Vagina (tissue), 2 donors: Measurements from ENCODE around the gene MRTFA. TPM values are rescaled to one million over a fixed set of nuclear protein-coding genes. Genes with fewer than 3 reads are reported as not detected.

Experiments
- DNase-seq, 2 donors: peaks; one replicate each; pipeline ENCODE4 v3.0.0-alpha.2; 2017; ENCODE audit errors: extremely low spot score in 2 of 2
- H3K27ac ChIP-seq: fragments of 200-600 bp; sonication (generic); one replicate; pipeline ENCODE4 v1.5.1; 2019
- H3K27me3 ChIP-seq: fragments of 200-600 bp; sonication (generic); one replicate; pipeline ENCODE4 v1.5.1; 2019
- H3K36me3 ChIP-seq, 2 donors: fragments of 200-600 bp; sonication (generic); one replicate each; pipeline ENCODE4 v1.5.1; 2017 to 2019
- H3K4me1 ChIP-seq: fragments of 200-600 bp; sonication (generic); one replicate; pipeline ENCODE4 v1.5.1; 2019
- H3K4me3 ChIP-seq, 2 donors: fragments of 200-600 bp; sonication (generic); 1 replicate in 1 of 2; 2 replicates in 1 of 2; pipeline ENCODE4 v1.5.1; 2016 to 2019
- H3K9me3 ChIP-seq: fragments of 200-600 bp; sonication (generic); one replicate; pipeline ENCODE4 v1.5.1; 2019
- POLR2A ChIP-seq, 2 donors: fragments of 450-650 bp; IDR thresholded peaks; one replicate each; pipeline ENCODE4 v1.6.1; 2017; ENCODE audit warnings: antibody characterized with exemption in 2 of 2, mild to moderate bottlenecking in 2 of 2, moderate library complexity in 2 of 2
- POLR2AphosphoS5 ChIP-seq, 2 donors: sonication (generic); formaldehyde crosslinking; IDR thresholded peaks; one replicate each; pipeline ENCODE4 v1.9.0; 2017; ENCODE audit warnings: antibody characterized with exemption in 2 of 2, mild to moderate bottlenecking in 2 of 2, low read depth in 1 of 2; ENCODE audit not compliant: insufficient read depth in 1 of 2
- intact Hi-C: fragments of 100-400 bp; cut with DNase I; formaldehyde crosslinking; loops from one replicate; pipeline ENCODE4 v1.15.1; 2023
- total RNA-seq: library from RNA; depleted of rRNA; stranded (reverse); fragments of >200 nt; gene quantifications from one replicate; pipeline ENCODE4 v1.2.3, GENCODE V29; 2016
- TF ChIP-seq, protein P1 (sequence below), 3 experiments: fragments of 450-650 bp in 2 of 3; fragments of 200-600 bp in 1 of 3; sonication (generic) in 1 of 3; IDR thresholded peaks; one replicate each; pipeline ENCODE4 v1.5.1; 2017 to 2019; ENCODE audit warnings: antibody characterized with exemption in 3 of 3, mild to moderate bottlenecking in 2 of 3, moderate library complexity in 2 of 3

Gene MRTFA
- total RNA-seq, 1 donor from 2014 or later: 99.4 TPM

DNA sequence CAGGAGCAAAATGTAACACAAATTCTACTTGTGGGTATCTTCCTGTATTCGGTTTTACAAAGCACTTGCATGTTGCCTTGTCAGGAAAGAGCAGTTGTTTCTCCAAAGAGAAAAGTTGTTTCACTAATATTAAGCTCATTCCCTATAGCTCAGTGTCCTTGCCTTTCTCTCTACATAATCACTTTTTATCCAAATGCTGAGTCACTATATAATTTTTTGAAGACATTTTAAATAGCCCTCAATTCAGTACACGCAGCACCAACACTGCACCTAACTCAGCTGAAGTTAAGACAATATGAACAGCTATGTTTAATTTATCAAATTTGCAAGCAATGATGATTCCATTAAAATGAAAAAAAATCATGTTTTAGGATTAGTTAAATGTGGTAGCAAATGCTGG lies 14.5 kb upstream of the MRTFA start:
- intact Hi-C loops: no loop called here
- Histone ChIP-seq H3K27ac (peak overlapping the region; percentile 96), H3K36me3 (no peaks in the 10 kb centered on the region), H3K9me3 (no peaks in the 10 kb centered on the region), H3K4me1 (peaks cover 37% of the 10 kb centered on the region), H3K27me3 (no peaks in the 10 kb centered on the region), H3K4me3 (peak overlapping the region; percentile 53 to 61)
- no peak for DNase-seq
- TF ChIP-seq, protein P1, sequence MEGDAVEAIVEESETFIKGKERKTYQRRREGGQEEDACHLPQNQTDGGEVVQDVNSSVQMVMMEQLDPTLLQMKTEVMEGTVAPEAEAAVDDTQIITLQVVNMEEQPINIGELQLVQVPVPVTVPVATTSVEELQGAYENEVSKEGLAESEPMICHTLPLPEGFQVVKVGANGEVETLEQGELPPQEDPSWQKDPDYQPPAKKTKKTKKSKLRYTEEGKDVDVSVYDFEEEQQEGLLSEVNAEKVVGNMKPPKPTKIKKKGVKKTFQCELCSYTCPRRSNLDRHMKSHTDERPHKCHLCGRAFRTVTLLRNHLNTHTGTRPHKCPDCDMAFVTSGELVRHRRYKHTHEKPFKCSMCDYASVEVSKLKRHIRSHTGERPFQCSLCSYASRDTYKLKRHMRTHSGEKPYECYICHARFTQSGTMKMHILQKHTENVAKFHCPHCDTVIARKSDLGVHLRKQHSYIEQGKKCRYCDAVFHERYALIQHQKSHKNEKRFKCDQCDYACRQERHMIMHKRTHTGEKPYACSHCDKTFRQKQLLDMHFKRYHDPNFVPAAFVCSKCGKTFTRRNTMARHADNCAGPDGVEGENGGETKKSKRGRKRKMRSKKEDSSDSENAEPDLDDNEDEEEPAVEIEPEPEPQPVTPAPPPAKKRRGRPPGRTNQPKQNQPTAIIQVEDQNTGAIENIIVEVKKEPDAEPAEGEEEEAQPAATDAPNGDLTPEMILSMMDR (IDR thresholded peaks at IDR 0.05): no peak
- TF ChIP-seq POLR2A (IDR thresholded peaks at IDR 0.05): no peak
- no peak for TF ChIP-seq POLR2AphosphoS5 (IDR thresholded peaks at IDR 0.05; ENCODE audit: insufficient read depth in 1 of 2, low read depth in 1 of 2)

DNA sequence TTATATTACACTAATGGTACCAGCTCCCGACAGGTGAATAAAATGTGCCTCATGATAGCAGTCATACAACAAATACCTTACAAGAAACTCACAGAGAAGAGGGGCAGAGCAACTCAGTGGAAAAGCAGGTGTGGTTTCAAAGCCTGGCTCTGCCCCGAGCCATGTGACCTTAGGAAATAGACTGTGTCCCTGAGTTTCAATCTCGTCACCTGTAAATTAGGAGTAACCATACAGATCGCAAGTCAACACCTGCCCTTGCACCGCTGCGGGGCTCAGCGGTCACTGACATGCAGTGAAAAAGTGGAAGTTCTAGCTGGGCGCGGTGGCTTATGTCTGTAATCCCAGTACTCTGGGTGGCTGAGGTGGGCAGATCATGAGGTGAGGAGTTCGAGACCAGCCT lies 11.9 kb upstream of the MRTFA start:
- Histone ChIP-seq H3K36me3 (no peaks in the 10 kb centered on the region), H3K9me3 (no peaks in the 10 kb centered on the region), H3K27ac (no peak overlapping the region), H3K4me1 (peaks cover 20% of the 10 kb centered on the region), H3K4me3 (no peak overlapping the region), H3K27me3 (no peaks in the 10 kb centered on the region)
- intact Hi-C loops: no loop called here
- TF ChIP-seq POLR2A (IDR thresholded peaks at IDR 0.05) (no peak), POLR2AphosphoS5 (IDR thresholded peaks at IDR 0.05; ENCODE audit: insufficient read depth in 1 of 2, low read depth in 1 of 2) (no peak)
- TF ChIP-seq, protein P1 (IDR thresholded peaks at IDR 0.05): no peak
- no peak for DNase-seq

DNA sequence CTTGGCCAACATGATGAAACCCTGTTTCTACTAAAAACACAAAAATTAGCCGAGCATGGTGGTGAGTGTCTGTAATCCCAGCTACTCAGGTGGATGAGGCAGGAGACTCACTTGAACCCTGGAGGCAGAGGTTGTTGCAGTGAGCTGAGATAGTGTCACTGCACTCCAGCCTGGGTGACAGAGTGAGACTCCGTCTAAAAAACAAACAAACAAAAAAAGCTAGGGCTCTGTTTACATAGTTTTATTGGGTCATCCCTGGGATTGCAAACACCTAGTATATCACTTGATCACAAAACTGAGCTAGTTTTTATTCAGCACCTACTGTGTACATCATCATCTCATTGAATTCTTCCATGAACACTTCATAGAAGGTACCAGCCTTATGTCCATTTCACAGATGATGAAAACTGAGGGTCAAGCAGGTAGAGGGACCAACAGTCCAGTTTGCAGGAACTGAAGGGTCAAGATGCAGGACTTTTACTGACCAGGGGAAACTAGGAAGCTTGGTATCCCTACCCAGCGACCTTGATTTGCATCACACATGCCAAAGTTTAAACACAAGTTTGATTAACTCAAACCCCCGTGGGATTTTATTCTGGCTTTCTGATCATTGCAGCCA lies 9.2 kb upstream of the MRTFA start:
- intact Hi-C loops: loop anchor here (2.0 kb wide), 1 partner anchor 209 kb away; no protein-coding TSS in a partner anchor
- H3K4me3 ChIP-seq: no peak overlapping the region
- DNase-seq: no peak
- TF ChIP-seq POLR2A (IDR thresholded peaks at IDR 0.05) (no peak), POLR2AphosphoS5 (IDR thresholded peaks at IDR 0.05; ENCODE audit: insufficient read depth in 1 of 2, low read depth in 1 of 2) (no peak)
- TF ChIP-seq, protein P1 (IDR thresholded peaks at IDR 0.05): no peak
- H3K27me3 ChIP-seq: no peaks in the 10 kb centered on the region
- no peak overlapping the region for H3K27ac ChIP-seq
- H3K4me1 ChIP-seq: no peaks in the 10 kb centered on the region
- no peaks in the 10 kb centered on the region for H3K36me3 ChIP-seq
- H3K9me3 ChIP-seq: no peaks in the 10 kb centered on the region

DNA sequence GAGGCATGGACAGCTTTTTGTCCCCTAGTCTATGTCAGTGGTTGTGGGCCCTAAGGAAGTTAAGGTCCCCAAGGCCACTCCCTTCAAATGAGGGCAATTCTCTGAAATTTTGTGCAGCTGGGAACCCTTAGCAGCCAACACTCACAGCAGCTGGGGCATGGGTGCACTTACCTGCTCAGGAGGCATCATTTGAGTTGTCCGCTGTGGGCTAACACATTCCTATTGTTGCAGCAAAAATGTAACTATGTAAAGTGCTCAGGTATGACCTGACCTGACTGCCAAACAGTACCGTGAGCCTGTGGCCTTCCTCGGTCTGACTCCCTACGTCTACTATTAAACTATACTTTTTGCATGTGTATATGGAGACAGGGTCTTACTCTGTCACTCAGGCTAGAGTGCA lies 5.8 kb upstream of the MRTFA start:
- Histone ChIP-seq H3K36me3 (no peaks in the 10 kb centered on the region), H3K4me3 (no peak overlapping the region), H3K27ac (no peak overlapping the region), H3K9me3 (no peaks in the 10 kb centered on the region), H3K27me3 (no peaks in the 10 kb centered on the region), H3K4me1 (peaks cover 9% of the 10 kb centered on the region)
- intact Hi-C loops: no loop called here
- TF ChIP-seq, protein P1 (IDR thresholded peaks at IDR 0.05): no peak
- TF ChIP-seq POLR2A (IDR thresholded peaks at IDR 0.05): no peak
- no peak for TF ChIP-seq POLR2AphosphoS5 (IDR thresholded peaks at IDR 0.05; ENCODE audit: insufficient read depth in 1 of 2, low read depth in 1 of 2)
- peak in 1 of 2 donors; percentile 55 for DNase-seq

DNA sequence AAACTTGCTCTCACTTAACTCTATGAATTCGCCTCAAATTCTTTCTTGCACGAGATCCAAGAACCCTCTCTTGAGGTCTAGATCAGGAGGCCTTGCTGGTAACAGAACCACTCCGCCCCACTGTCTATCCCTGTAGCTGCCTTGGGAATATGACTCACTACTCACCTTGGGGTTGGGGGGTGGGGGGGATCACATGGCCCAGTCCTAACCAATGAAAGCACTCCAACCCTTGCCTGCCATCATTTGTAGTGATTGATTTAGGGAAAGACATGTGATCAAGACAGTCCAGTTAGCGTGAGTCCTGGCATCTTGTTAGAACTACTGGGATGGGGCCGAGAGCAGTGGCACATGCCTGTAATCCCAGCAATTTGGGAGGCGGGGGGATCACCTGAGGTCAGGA lies 4.8 kb upstream of the MRTFA start:
- H3K27me3 ChIP-seq: no peaks in the 10 kb centered on the region
- DNase-seq: peak in 1 of 2 donors; percentile 49
- H3K36me3 ChIP-seq: no peaks in the 10 kb centered on the region
- no peak for TF ChIP-seq POLR2A (IDR thresholded peaks at IDR 0.05)
- no peak overlapping the region for H3K27ac ChIP-seq
- H3K4me1 ChIP-seq: peaks cover 9% of the 10 kb centered on the region
- no peaks in the 10 kb centered on the region for H3K9me3 ChIP-seq
- intact Hi-C loops: no loop called here
- no peak overlapping the region for H3K4me3 ChIP-seq
